Suppressor macrophage (primary cell): Measurements from ENCODE around the gene G3BP1.
A peak's percentile ranks its signal among the peaks of the same experiment; 100 is the strongest.
"Not testable (repeated sequence)": the region's sequence is repeated elsewhere in the genome, so short reads cannot be mapped to it uniquely, and the experiment has no call there.

ENCODE experiments used
- DNase-seq, 4 experiments: peaks; one replicate each; pipeline ENCODE4 v3.0.0-alpha.2; 2020 to 2022

Gene G3BP1

GRCh38 chr5:151757233-151758140 lies 14.3 kb upstream of the G3BP1 start:
- peak in 2 of 4 experiments; percentile 23 to 40 for DNase-seq

- DNase-seq: peak in 3 of 4 experiments; percentile 27 to 52 (median 49)
Measured at GRCh38 chr5:151758141-151758429, 13.7 kb upstream of the G3BP1 start.

GRCh38 chr5:151758430-151759241 lies 13.1 kb upstream of the G3BP1 start, which contains the start of gene ATOX1:
Gene ATOX1 (minus strand): TSS chr5:151758631. CDS start chr5:151758551, 80 bp downstream.
- peak; percentile 94 to 97 (median 96) for DNase-seq

GRCh38 chr5:151764801-151765200 lies 7.0 kb upstream of the G3BP1 start:
- DNase-seq: no peak

GRCh38 chr5:151766975-151767374 lies 4.8 kb upstream of the G3BP1 start:
- no peak for DNase-seq

- peak; percentile 73 to 84 (median 82) for DNase-seq
Measured at GRCh38 chr5:151770383-151771258, 1.1 kb upstream of the G3BP1 start.

GRCh38 chr5:151772029-151772845 lies 483 bp downstream of the G3BP1 start:
- peak; percentile 47 to 66 (median 62) for DNase-seq

- DNase-seq: peak; percentile 47 to 63 (median 54)
Measured at GRCh38 chr5:151772846-151773561, 1.2 kb downstream of the G3BP1 start.

GRCh38 chr5:151773951-151774350 lies 2.2 kb downstream of the G3BP1 start:
- peak in 1 of 4 experiments; percentile 11 for DNase-seq

- DNase-seq: no peak
Measured at GRCh38 chr5:151775025-151775606, 3.4 kb downstream of the G3BP1 start.

- DNase-seq: no peak
Measured at GRCh38 chr5:151779531-151780125, 7.9 kb downstream of the G3BP1 start.

- DNase-seq: no peak
Measured at GRCh38 chr5:151780348-151780747, 8.6 kb downstream of the G3BP1 start.

- DNase-seq: peak in 2 of 4 experiments; percentile 14 to 37
Measured at GRCh38 chr5:151781201-151781600, 9.4 kb downstream of the G3BP1 start.

GRCh38 chr5:151783664-151784063 lies 11.9 kb downstream of the G3BP1 start:
- DNase-seq: not testable (repeated sequence)

GRCh38 chr5:151784141-151784540 lies 12.4 kb downstream of the G3BP1 start:
- DNase-seq: no peak

GRCh38 chr5:151786468-151786867 lies 14.7 kb downstream of the G3BP1 start:
- DNase-seq: no peak

GRCh38 chr5:151787817-151788216 lies 16.1 kb downstream of the G3BP1 start:
- no peak for DNase-seq

GRCh38 chr5:151793358-151793757 lies 21.6 kb downstream of the G3BP1 start:
- DNase-seq: no peak

GRCh38 chr5:151795426-151795825 lies 23.7 kb downstream of the G3BP1 start:
- no peak for DNase-seq

- DNase-seq: peak in 3 of 4 experiments; percentile 7 to 31 (median 19)
Measured at GRCh38 chr5:151798674-151799073, 26.9 kb downstream of the G3BP1 start.
